WTC11 (cell line): Measurements from ENCODE around the gene SIAE. TPM values are rescaled to one million over a fixed set of nuclear protein-coding genes. Genes with fewer than 3 reads are reported as not detected.

ENCODE experiments used
- ATAC-seq: fragments of 200-7000 bp; cut with Tn5 transposase; 2 replicates; pipeline ENCODE4 v1.10.0; 2021; ENCODE audit warnings: mild to moderate bottlenecking, moderate library complexity
- CTCF ChIA-PET: fragments of 300-600 bp; sonication (Branson Sonifier 250); formaldehyde crosslinking; loops from one replicate; lab custom pipeline; 2021; ENCODE audit warnings: antibody characterized with exemption; lab: Charles Lee
- POLR2A ChIA-PET: fragments of 350-600 bp; sonication (Branson Sonifier 250); formaldehyde crosslinking; loops from one replicate; lab custom pipeline; 2021; ENCODE audit warnings: antibody characterized with exemption; lab: Charles Lee
- DNase-seq: peaks from one replicate; pipeline ENCODE4 v3.0.0; 2021; ENCODE audit warnings: low spot score
- H3K27ac Mint-ChIP-seq: 2 replicates; pipeline ENCODE4 v1.8.0; 2021; ENCODE audit warnings: mixed read lengths
- H3K27me3 Mint-ChIP-seq: 2 replicates; pipeline ENCODE4 v1.8.0; 2021; ENCODE audit warnings: low read depth, mild to moderate bottlenecking, moderate library complexity, mixed read lengths
- H3K36me3 Mint-ChIP-seq: 2 replicates; pipeline ENCODE4 v1.8.0; 2021; ENCODE audit warnings: mixed read lengths
- H3K4me1 Mint-ChIP-seq: 2 replicates; pipeline ENCODE4 v1.8.0; 2022; ENCODE audit warnings: mixed read lengths
- H3K4me3 Mint-ChIP-seq: 2 replicates; pipeline ENCODE4 v1.8.0; 2021; ENCODE audit warnings: mild to moderate bottlenecking, moderate library complexity, mixed read lengths
- H3K9me3 Mint-ChIP-seq: 2 replicates; pipeline ENCODE4 v1.8.0; 2021; ENCODE audit warnings: mixed read lengths
- AFF4 ChIP-seq: sonication (generic); formaldehyde crosslinking; IDR thresholded peaks from 2 replicates; pipeline ENCODE4 v1.8.1; 2023; ENCODE audit warnings: mild to moderate bottlenecking, missing genetic modification reagents, borderline replicate concordance
- ATF1 ChIP-seq: sonication (generic); formaldehyde crosslinking; IDR thresholded peaks from 2 replicates; pipeline ENCODE4 v1.8.1; 2023; ENCODE audit warnings: mild to moderate bottlenecking, moderate library complexity, missing genetic modification reagents
- ATF2 ChIP-seq: sonication (generic); formaldehyde crosslinking; IDR thresholded peaks from 2 replicates; pipeline ENCODE4 v1.8.1; 2022; ENCODE audit warnings: low read depth, missing genetic modification reagents, borderline replicate concordance
- CREB1 ChIP-seq: sonication (generic); formaldehyde crosslinking; IDR thresholded peaks from 2 replicates; pipeline ENCODE4 v1.8.0; 2023; ENCODE audit warnings: mild to moderate bottlenecking, missing genetic modification reagents
- CREM ChIP-seq: sonication (generic); formaldehyde crosslinking; IDR thresholded peaks from 2 replicates; pipeline ENCODE4 v1.8.1; 2022; ENCODE audit warnings: mild to moderate bottlenecking, missing genetic modification reagents, moderate library complexity
- IRF1 ChIP-seq: sonication (generic); formaldehyde crosslinking; IDR thresholded peaks from 2 replicates; pipeline ENCODE4 v1.8.0; 2023; ENCODE audit warnings: missing genetic modification reagents
- IRF2 ChIP-seq: sonication (generic); formaldehyde crosslinking; IDR thresholded peaks from 2 replicates; pipeline ENCODE4 v1.8.0; 2022; ENCODE audit warnings: low read depth, missing genetic modification reagents, borderline replicate concordance
- JAZF1 ChIP-seq: fragments of 250-450 bp; sonication (Bioruptor Pico); IDR thresholded peaks from 2 replicates; pipeline ENCODE4 v1.9.0; 2021; ENCODE audit warnings: moderate library complexity, mild to moderate bottlenecking, inconsistent platforms
- MXD4 ChIP-seq: fragments of 250-450 bp; sonication (Bioruptor Pico); IDR thresholded peaks from 2 replicates; pipeline ENCODE4 v1.8.0; 2021; ENCODE audit warnings: mild to moderate bottlenecking, moderate library complexity, borderline replicate concordance
- MYBL2 ChIP-seq: sonication (generic); formaldehyde crosslinking; IDR thresholded peaks from 2 replicates; pipeline ENCODE4 v1.8.1; 2023; ENCODE audit warnings: mild to moderate bottlenecking, moderate library complexity, missing genetic modification reagents
- NFE2L1 ChIP-seq: sonication (generic); formaldehyde crosslinking; IDR thresholded peaks from 2 replicates; pipeline ENCODE4 v1.8.1; 2023; ENCODE audit warnings: missing genetic modification reagents
- NR3C1 ChIP-seq: sonication (generic); formaldehyde crosslinking; conservative IDR thresholded peaks from 2 replicates; pipeline ENCODE4 v1.8.1; 2023; ENCODE audit warnings: low read depth, mild to moderate bottlenecking, missing genetic modification reagents
- SOX15 ChIP-seq: fragments of 250-450 bp; sonication (Bioruptor Pico); IDR thresholded peaks from 2 replicates; pipeline ENCODE4 v1.9.0; 2021; ENCODE audit warnings: mild to moderate bottlenecking
- SP1 ChIP-seq: sonication (generic); formaldehyde crosslinking; conservative IDR thresholded peaks from 2 replicates; pipeline ENCODE4 v1.8.1; 2022; ENCODE audit warnings: missing genetic modification reagents
- TEAD1 ChIP-seq: sonication (generic); formaldehyde crosslinking; IDR thresholded peaks from 2 replicates; pipeline ENCODE4 v1.8.0; 2022; ENCODE audit warnings: mild to moderate bottlenecking, missing genetic modification reagents
- TP53 ChIP-seq: sonication (generic); formaldehyde crosslinking; IDR thresholded peaks from 2 replicates; pipeline ENCODE4 v1.8.1; 2023; ENCODE audit warnings: mild to moderate bottlenecking, missing genetic modification reagents
- ZBTB43 ChIP-seq: sonication (generic); formaldehyde crosslinking; IDR thresholded peaks from 2 replicates; pipeline ENCODE4 v1.8.1; 2023; ENCODE audit warnings: mild to moderate bottlenecking, missing genetic modification reagents
- ZNF232 ChIP-seq: sonication (generic); formaldehyde crosslinking; IDR thresholded peaks from 2 replicates; pipeline ENCODE4 v1.8.0; 2022; ENCODE audit warnings: mild to moderate bottlenecking, missing genetic modification reagents
- ZNF317 ChIP-seq: sonication (generic); formaldehyde crosslinking; IDR thresholded peaks from 2 replicates; pipeline ENCODE4 v1.8.1; 2023; ENCODE audit warnings: low read depth, mild to moderate bottlenecking, moderate library complexity, missing genetic modification reagents, borderline replicate concordance
- ZNF396 ChIP-seq: fragments of 250-450 bp; sonication (Bioruptor Pico); IDR thresholded peaks from 2 replicates; pipeline ENCODE4 v1.8.0; 2021; ENCODE audit warnings: mild to moderate bottlenecking, moderate library complexity, borderline replicate concordance
- ZNF416 ChIP-seq: fragments of 250-450 bp; sonication (Bioruptor Pico); IDR thresholded peaks from 2 replicates; pipeline ENCODE4 v1.9.0; 2021; ENCODE audit warnings: mild to moderate bottlenecking, inconsistent platforms
- total RNA-seq: library from RNA; stranded (reverse); gene quantifications from 3 replicates; pipeline ENCODE4 v1.2.3, GENCODE V29; 2021

SIAE gene
- total RNA-seq, 1 experiment from 2014 or later, result 4.9 TPM

GRCh38 chr11:124674571-124674970 lies 1.0 kb upstream of the SIAE start:
- ATAC-seq (no peak), DNase-seq (no peak)
- Mint-ChIP-seq H3K4me1 (peaks cover 11% of the 10 kb centered on the region), H3K4me3 (peak overlapping the region; percentile 90), H3K9me3 (no peaks in the 10 kb centered on the region), H3K36me3 (no peaks in the 10 kb centered on the region), H3K27me3 (peaks cover 23% of the 10 kb centered on the region), H3K27ac (0 out of 2 replicates have a peak overlapping the region, but pooled peaks have one; percentile 86)
- TF ChIP-seq ATF1 (CRISPR knock-in tag) (no peak), MYBL2 (CRISPR knock-in tag) (no peak), NR3C1 (CRISPR knock-in tag) (no peak), CREM (CRISPR knock-in tag) (no peak), ATF2 (CRISPR knock-in tag) (no peak)
- ChIA-PET POLR2A (no interaction called here), CTCF (interaction anchor here (0.9 to 2.4 kb wide), 7 partner anchors 34 to 202 kb away, joined by 3 to 20 read pairs (median 9); partner anchors contain the start of genes NRGN and TBRG1)

GRCh38 chr11:124674168-124674517 lies 604 bp upstream of the SIAE start:
- peak overlapping the region; percentile 90 for H3K4me3 Mint-ChIP-seq
- DNase-seq, result no peak
- peak overlapping the region; percentile 86 for H3K27ac Mint-ChIP-seq
- TF ChIP-seq NFE2L1, result no peak
- no peak for TF ChIP-seq SOX15 (CRISPR knock-in tag)
- no peak for TF ChIP-seq ZNF317 (CRISPR knock-in tag)
- no peak for TF ChIP-seq ZNF416
- TF ChIP-seq IRF2 (CRISPR knock-in tag), result no peak
- TF ChIP-seq MXD4 (CRISPR knock-in tag), result no peak
- no peak for TF ChIP-seq TEAD1 (CRISPR knock-in tag)
- TF ChIP-seq ATF2 (CRISPR knock-in tag), result no peak
- no peak for TF ChIP-seq TP53
- no peaks in the 10 kb centered on the region for H3K36me3 Mint-ChIP-seq
- H3K4me1 Mint-ChIP-seq, result peaks cover 11% of the 10 kb centered on the region
- CTCF ChIA-PET, result interaction anchor here (0.7 to 3.1 kb wide), 14 partner anchors 30 to 749 kb away, joined by 3 to 26 read pairs (median 8); partner anchors contain the start of genes ESAM, NRGN, TBRG1 and VSIG2
- H3K27me3 Mint-ChIP-seq, result peaks cover 23% of the 10 kb centered on the region
- POLR2A ChIA-PET, result interaction anchor here (0.6 to 0.8 kb wide), 6 partner anchors 11 to 495 kb away, joined by 3 to 4 read pairs (median 3); no protein-coding TSS in a partner anchor
- no peaks in the 10 kb centered on the region for H3K9me3 Mint-ChIP-seq
- ATAC-seq, result no peak

- Mint-ChIP-seq H3K9me3 (no peaks in the 10 kb centered on the region), H3K27me3 (peaks cover 23% of the 10 kb centered on the region), H3K36me3 (no peaks in the 10 kb centered on the region), H3K4me3 (peak overlapping the region; percentile 90), H3K27ac (no peak overlapping the region), H3K4me1 (peaks cover 11% of the 10 kb centered on the region)
- ATAC-seq, result no peak
- POLR2A ChIA-PET, result interaction anchor here (0.9 to 1.0 kb wide), 2 partner anchors 88 to 90 kb away, joined by 3 read pairs; partner anchors contain the start of gene ESAM
- DNase-seq, result no peak
- CTCF ChIA-PET, result interaction anchor here (0.6 to 4.0 kb wide), 18 partner anchors 16 to 203 kb away, joined by 3 to 37 read pairs (median 8); partner anchors contain the start of genes ESAM and NRGN
- TF ChIP-seq ATF2 (CRISPR knock-in tag), result no peak
- no peak for TF ChIP-seq SP1
- TF ChIP-seq TP53, result no peak
- no peak for TF ChIP-seq ZNF232 (CRISPR knock-in tag)
- no peak for TF ChIP-seq ZBTB43 (CRISPR knock-in tag)
- TF ChIP-seq JAZF1 (CRISPR knock-in tag), result no peak
- no peak for TF ChIP-seq AFF4
- TF ChIP-seq IRF1 (CRISPR knock-in tag), result no peak
- no peak for TF ChIP-seq CREB1
- no peak for TF ChIP-seq NFE2L1
- no peak for TF ChIP-seq ZNF396 (CRISPR knock-in tag)
Observed at GRCh38 chr11:124672536-124673215, 863 bp downstream of the SIAE start.
